GM04504 (cell line): ENCODE measurements around the gene STK24.

Experiments
- DNase-seq: peaks from one replicate; pipeline ENCODE4 v3.0.0-alpha.2; 2012; ENCODE audit warnings: low read depth

STK24 gene

GRCh38 chr13:98489446-98490194 lies 87.3 kb downstream of the STK24 start:
- DNase-seq = no peak

GRCh38 chr13:98488736-98489135 lies 88.2 kb downstream of the STK24 start:
- DNase-seq = no peak

- no peak for DNase-seq
These were observed 89.4 kb downstream of the STK24 start for GRCh38 chr13:98487522-98487921.

GRCh38 chr13:98487016-98487415 lies 89.9 kb downstream of the STK24 start:
- no peak for DNase-seq

- DNase-seq = no peak
These were observed 90.5 kb downstream of the STK24 start for GRCh38 chr13:98486412-98486811.

- DNase-seq = no peak
These were observed 91.3 kb downstream of the STK24 start for GRCh38 chr13:98485561-98485960.

- peak; percentile 89 for DNase-seq
These were observed 92.4 kb downstream of the STK24 start for GRCh38 chr13:98484289-98485219.

- DNase-seq = no peak
These were observed 93.2 kb downstream of the STK24 start for GRCh38 chr13:98483601-98484288.

- peak; percentile 66 for DNase-seq
These were observed 94.1 kb downstream of the STK24 start for GRCh38 chr13:98482476-98483444.

- no peak for DNase-seq
These were observed 95.7 kb downstream of the STK24 start for GRCh38 chr13:98480915-98481877.

GRCh38 chr13:98479496-98480003 lies 97.4 kb downstream of the STK24 start:
- no peak for DNase-seq

- no peak for DNase-seq
These were observed 98.4 kb downstream of the STK24 start for GRCh38 chr13:98478189-98479129.

- DNase-seq = peak; percentile 89
These were observed 100.4 kb downstream of the STK24 start for GRCh38 chr13:98476538-98476966.

GRCh38 chr13:98476106-98476505 lies 100.8 kb downstream of the STK24 start:
- DNase-seq = no peak

- no peak for DNase-seq
These were observed 101.4 kb downstream of the STK24 start for GRCh38 chr13:98475522-98475921.

- DNase-seq = no peak
These were observed 102.1 kb downstream of the STK24 start for GRCh38 chr13:98474761-98475160.

- DNase-seq = no peak
These were observed 102.6 kb downstream of the STK24 start for GRCh38 chr13:98474292-98474691.

- DNase-seq = no peak
These were observed 103.1 kb downstream of the STK24 start for GRCh38 chr13:98473788-98474144.
